NCI-H2081 treated with DMSO at 0.1 percent for 48 hours (cell line): ENCODE data around the gene BET1L.
"Not testable (repeated sequence)": the region's sequence is repeated elsewhere in the genome, so short reads cannot be mapped to it uniquely, and the experiment has no call there.

Experiments used
- DNase-seq: peaks from one replicate; lab custom pipeline; 2025; lab: John Stamatoyannopoulos, UW

Gene BET1L

GRCh38 chr11:196786-197731 is 10.1 kb downstream of the BET1L start:
- DNase-seq, result no peak

DNA sequence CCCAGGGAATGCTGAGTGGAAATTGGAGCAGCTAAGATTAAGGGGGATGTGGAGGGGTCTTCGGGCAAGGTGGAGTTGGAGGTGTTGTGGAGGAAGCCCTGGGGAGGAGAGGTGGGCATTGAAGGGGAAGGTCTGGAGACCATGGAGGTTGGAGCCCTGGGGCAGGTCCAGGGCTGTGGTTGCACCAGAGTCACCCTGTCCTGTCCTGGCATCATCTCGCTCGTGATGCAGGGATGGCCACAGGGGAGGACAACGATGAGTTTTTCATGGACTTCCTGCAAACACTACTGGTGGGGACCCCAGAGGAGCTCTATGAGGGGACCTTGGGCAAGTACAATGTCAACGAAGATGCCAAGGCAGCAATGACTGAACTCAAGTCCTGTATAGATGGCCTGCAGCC is 13.7 kb downstream of the BET1L start:
- not testable (repeated sequence) for DNase-seq

DNA sequence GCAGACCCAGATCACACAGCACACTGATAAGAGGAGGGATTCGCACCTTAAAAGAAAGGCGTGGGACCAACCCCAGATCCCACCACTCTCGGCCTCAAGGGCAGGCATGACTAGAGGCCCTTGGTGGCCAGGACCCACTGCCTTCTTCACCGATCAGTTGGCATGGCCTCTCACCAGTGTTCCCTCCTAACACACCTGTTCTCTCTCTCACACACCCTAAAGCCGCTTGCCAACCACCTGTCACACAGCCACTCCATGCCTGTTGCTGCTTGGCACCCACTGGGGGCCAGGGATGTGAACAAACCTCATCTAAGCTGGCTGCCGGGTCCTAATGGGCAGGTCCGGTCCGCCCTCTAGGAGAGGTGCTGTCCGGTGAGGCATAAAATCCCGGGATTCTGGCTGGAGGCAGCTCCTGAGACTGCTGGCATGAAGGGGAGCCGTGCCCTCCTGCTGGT is 14.5 kb downstream of the BET1L start, which contains the start of gene SCGB1C1:
Gene SCGB1C1 (plus strand): TSS at position 405 of the 455 bp plus-strand sequence. CDS start 22 bp downstream, at position 427.
- DNase-seq, result not testable (repeated sequence)

- not testable (repeated sequence) for DNase-seq
Measured at GRCh38 chr11:191490-192478, 15.4 kb downstream of the BET1L start.

DNA sequence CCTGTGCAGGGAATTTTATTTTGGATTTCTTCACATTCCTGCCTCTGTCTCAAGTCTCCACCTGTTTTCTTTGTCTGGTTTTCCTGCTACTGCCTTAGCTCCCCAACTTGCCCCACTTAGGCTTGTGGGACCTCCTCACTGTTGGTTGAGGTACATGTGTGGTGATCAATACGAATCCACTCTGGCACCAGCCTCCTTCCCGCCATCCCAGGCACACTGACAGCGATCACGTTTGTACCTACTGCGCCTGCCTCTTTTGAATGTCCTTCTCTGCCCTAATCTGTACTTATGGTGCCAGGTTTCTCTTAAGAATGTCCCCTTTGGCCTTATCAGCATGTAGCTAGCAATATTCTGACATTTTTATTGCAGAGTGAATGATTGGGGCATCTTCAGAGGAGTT is 16.7 kb downstream of the BET1L start:
- not testable (repeated sequence) for DNase-seq

GRCh38 chr11:189843-190311 is 17.3 kb downstream of the BET1L start:
- not testable (repeated sequence) for DNase-seq

DNA sequence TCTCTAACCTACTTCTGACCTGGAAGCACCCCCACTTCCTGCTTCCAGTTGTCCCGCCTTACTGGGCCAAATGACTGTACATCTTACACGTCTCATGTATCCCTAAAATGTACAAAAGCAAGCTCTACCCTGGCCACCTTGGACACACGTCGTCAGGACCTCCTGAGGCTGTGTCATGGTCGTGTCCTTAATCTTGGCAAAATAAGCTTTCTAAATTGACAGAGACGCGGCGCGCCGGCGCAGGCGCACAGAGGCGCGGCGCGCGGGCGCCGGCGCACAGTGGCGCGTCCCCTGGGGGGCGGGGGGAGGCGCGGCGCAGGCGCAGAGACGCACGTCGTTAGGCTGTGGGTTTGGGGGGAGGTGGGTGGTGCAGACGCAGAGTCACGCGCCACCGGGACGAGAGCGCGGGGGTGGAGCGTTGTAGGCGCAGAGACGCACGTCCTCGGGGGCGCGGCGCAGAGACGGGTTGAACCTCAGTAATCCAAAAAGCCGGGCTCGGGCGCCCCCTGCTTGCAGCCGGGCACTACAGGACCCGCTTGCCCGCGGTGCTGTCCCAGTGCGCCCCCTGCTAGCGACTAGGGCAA is 17.9 kb downstream of the BET1L start:
- not testable (repeated sequence) for DNase-seq

DNA sequence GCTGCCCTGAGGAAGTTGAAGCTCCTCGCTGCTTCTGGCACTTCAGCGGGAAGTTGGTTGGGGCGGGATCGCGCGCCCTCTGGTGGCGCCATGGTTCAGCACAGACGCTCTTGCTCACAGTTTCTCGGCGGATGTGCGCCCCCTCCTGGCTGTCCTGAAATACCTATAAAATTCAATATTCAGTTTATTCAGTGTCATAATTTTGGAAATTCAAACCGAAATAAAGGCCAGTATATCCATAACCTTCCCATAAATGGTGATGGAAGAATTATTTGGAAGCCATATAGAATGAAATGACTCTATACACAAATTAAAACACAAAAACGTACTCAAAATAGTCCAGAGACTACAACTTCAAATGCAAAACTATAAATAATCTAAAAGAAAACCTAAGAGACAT is 27.0 kb downstream of the BET1L start:
- not testable (repeated sequence) for DNase-seq
